NCI-H69 (cell line): ENCODE data around the gene FUCA2.

ENCODE experiments used
- DNase-seq: peaks from one replicate; lab custom pipeline; 2025; lab: John Stamatoyannopoulos, UW

The FUCA2 gene

GRCh38 chr6:143510991-143511891, at the start of gene FUCA2:
TSS of gene FUCA2 (minus strand) at chr6:143511720. CDS start at chr6:143511634, 86 bp downstream.
- peak; percentile 90 for DNase-seq

- DNase-seq: no peak
Observed at GRCh38 chr6:143561105-143561704, 49.7 kb upstream of the FUCA2 start.

- DNase-seq: no peak
Observed at GRCh38 chr6:143559051-143559660, 47.6 kb upstream of the FUCA2 start.

GRCh38 chr6:143556529-143556928, 45.0 kb upstream of the FUCA2 start:
- DNase-seq: peak; percentile 31

GRCh38 chr6:143555582-143555981, 44.1 kb upstream of the FUCA2 start:
- DNase-seq: peak; percentile 96

GRCh38 chr6:143555071-143555492, 43.6 kb upstream of the FUCA2 start:
- peak; percentile 85 for DNase-seq

GRCh38 chr6:143553337-143553736, 41.8 kb upstream of the FUCA2 start:
- peak; percentile 31 for DNase-seq

GRCh38 chr6:143549949-143550268, 38.4 kb upstream of the FUCA2 start:
- DNase-seq: no peak

GRCh38 chr6:143549221-143549948, 37.9 kb upstream of the FUCA2 start:
- DNase-seq: peak; percentile 63

- no peak for DNase-seq
Observed at GRCh38 chr6:143546599-143546998, 35.1 kb upstream of the FUCA2 start.

- no peak for DNase-seq
Observed at GRCh38 chr6:143545976-143546547, 34.5 kb upstream of the FUCA2 start.

- peak; percentile 62 for DNase-seq
Observed at GRCh38 chr6:143545165-143545564, 33.6 kb upstream of the FUCA2 start.

GRCh38 chr6:143544011-143544696, 32.6 kb upstream of the FUCA2 start:
- DNase-seq: no peak

GRCh38 chr6:143543435-143543834, 31.9 kb upstream of the FUCA2 start:
- no peak for DNase-seq

GRCh38 chr6:143542888-143543287, 31.4 kb upstream of the FUCA2 start:
- DNase-seq: peak; percentile 79

- DNase-seq: peak; percentile 48
Observed at GRCh38 chr6:143540192-143540591, 28.7 kb upstream of the FUCA2 start.

GRCh38 chr6:143539734-143540133, 28.2 kb upstream of the FUCA2 start:
- DNase-seq: peak; percentile 52

GRCh38 chr6:143539106-143539505, 27.6 kb upstream of the FUCA2 start:
- DNase-seq: peak; percentile 29

GRCh38 chr6:143538374-143538773, 26.9 kb upstream of the FUCA2 start:
- peak; percentile 13 for DNase-seq

- peak; percentile 74 for DNase-seq
Observed at GRCh38 chr6:143536866-143537691, 25.6 kb upstream of the FUCA2 start.
